ENCODE results near the gene INHBC.
"Not testable (repeated sequence)": the region's sequence is repeated elsewhere in the genome, so short reads cannot be mapped to it uniquely, and the experiment has no call there.

INHBC gene

DNA sequence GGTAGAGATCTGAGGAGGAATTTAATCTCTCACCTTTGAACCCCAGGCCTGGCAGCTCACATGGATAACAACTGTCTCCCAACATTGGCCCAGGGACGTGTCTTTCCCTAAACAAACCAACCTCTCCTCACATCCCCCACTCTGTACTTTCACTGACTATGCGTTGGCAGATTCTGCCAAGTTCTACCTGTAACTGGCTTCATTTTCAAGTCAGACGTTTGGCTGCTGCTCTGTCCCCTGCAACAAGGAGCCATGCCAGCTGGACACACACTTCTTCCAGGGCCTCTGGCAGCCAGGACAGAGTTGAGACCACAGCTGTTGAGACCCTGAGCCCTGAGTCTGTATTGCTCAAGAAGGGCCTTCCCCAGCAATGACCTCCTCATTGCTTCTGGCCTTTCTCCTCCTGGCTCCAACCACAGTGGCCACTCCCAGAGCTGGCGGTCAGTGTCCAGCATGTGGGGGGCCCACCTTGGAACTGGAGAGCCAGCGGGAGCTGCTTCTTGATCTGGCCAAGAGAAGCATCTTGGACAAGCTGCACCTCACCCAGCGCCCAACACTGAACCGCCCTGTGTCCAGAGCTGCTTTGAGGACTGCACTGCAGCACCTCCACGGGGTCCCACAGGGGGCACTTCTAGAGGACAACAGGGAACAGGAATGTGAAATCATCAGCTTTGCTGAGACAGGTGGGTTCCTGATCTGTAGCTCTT, at the start of gene INHBC:
Gene INHBC, plus strand, starts transcription at position 268 of the 707 bp plus-strand sequence. Its CDS starts 103 bp downstream, at position 371.
- no peak for DNase-seq (ENCODE audit: low spot score)

DNA sequence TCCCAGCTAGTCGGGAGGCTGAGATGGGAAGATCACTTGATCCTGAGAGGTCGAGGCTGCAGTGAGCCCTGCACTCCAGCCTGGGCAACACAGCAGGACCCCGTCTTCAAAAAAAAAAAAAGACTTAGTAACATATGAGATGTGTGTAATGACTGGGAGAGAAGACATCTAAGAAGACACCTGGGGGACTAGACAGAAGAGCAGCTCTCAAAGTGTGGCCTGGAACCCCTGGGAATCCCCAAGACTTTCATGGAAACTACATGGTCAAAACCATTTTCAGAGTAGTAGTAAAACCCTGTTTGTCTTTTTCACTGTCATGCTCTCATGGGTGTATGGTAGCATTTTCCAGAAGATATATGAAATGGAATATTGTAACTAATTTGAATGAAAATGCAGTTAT, 49.0 kb upstream of the INHBC start:
- no peak for DNase-seq (ENCODE audit: low spot score)

DNA sequence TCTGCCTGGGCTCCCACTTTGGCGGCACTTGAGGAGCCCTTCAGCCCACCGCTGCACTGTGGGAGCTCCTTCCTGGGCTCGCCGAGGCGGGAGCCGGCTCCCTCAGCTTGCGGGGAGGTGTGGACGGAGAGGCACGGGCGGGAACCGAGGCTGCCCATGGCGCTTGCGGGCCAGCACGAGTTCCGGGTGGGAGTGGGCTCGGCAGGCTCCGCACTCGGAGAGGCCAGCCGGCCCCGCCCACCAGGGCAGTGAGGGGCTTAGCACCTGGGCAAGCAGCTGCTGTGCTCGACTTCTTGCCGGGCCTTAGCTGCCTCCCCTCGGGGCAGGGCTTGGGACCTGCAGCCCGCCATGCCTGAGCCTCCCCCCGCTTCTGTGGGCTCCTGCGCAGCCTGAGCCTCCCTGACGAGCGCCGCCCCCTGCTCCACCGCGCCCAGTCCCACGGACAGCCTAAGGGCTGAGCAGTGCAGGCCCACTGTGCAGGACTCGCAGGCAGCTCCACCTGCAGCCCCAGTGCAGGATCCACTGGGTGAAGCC, 48.3 kb upstream of the INHBC start:
- DNase-seq (ENCODE audit: low spot score), result no peak

- DNase-seq (ENCODE audit: low spot score), result no peak
Measured at GRCh38 chr12:57388425-57388824, 46.2 kb upstream of the INHBC start.

GRCh38 chr12:57389033-57389432, 45.6 kb upstream of the INHBC start:
- no peak for DNase-seq (ENCODE audit: low spot score)

- no peak for DNase-seq (ENCODE audit: low spot score)
Measured at GRCh38 chr12:57390174-57390573, 44.4 kb upstream of the INHBC start.

DNA sequence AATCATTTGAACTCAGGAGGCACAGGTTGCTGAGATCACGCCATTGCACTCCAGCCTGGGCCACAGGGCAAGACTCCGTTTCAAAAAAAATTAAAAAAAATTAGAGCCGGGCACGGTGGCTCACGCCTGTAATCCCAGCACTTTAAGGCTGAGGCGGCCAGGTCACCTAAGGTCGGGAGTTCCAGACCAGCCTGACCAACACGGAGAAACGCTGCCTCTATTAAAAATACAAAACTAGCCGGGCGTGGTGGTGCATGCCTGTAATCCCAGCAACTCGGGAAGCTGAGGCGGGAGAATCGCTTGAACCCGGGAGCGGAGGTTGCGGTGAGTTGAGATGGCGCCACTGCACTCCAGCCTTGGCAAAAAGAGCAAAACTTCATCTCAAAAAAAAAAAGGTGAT, 39.5 kb upstream of the INHBC start:
- DNase-seq (ENCODE audit: low spot score), result no peak

GRCh38 chr12:57397441-57397840, 37.1 kb upstream of the INHBC start:
- no peak for DNase-seq (ENCODE audit: low spot score)

DNA sequence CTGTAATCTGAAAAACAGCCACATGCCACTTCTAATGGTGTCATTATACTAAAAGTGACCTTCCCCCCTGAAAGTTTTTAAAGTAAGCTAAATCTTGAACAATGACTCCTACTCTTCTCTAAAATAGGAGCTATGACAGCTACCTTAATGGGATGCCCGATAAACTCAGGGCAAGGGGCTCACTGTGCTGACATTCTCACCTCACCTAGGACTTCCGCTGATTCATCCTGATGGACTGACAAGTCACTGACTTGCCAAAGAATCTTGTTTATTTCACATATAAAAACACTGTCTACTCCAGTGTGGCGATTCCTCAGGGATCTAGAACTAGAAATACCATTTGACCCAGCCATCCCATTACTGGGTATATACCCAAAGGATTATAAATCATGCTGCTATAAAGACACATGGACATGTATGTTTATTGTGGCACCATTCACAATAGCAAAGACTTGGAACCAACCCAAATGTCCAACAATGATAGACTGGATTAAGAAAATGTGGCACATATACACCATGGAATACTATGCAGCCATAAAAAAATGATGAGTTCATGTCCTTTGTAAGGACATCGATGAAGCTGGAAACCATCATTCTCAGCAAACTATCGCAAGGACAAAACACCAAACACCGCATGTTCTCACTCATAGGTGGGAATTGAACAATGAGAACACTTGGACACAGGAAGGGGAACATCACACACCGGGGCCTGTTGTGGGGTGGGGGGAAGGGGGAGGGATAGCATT, 34.7 kb upstream of the INHBC start:
- not testable (repeated sequence) for DNase-seq (ENCODE audit: low spot score)

- DNase-seq (ENCODE audit: low spot score), result no peak
Measured at GRCh38 chr12:57401165-57401564, 33.4 kb upstream of the INHBC start.

DNA sequence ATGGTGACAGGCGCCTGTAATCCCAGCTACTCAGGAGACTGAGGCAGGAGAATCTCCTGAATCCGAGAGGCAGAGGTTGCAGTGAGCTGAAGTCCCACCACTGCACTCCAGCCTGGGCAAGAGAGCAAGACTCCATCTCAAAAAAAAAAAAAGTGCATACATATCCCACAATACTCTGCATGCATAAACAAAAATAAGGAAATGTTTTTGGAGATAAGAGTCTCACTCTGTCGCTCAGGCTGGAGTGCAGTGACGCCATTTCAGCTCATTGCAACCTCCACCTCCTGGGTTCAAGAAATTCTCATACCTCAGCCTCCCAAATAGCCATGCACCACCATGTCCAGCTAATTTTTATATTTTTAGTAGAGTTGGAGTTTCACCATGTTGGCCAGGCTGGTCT, 32.4 kb upstream of the INHBC start:
- DNase-seq (ENCODE audit: low spot score), result not testable (repeated sequence)

GRCh38 chr12:57404966-57405640, 29.5 kb upstream of the INHBC start:
- DNase-seq (ENCODE audit: low spot score), result no peak

GRCh38 chr12:57410534-57410933, 24.1 kb upstream of the INHBC start:
- no peak for DNase-seq (ENCODE audit: low spot score)

- DNase-seq (ENCODE audit: low spot score), result not testable (repeated sequence)
Measured at GRCh38 chr12:57414160-57414559, 20.4 kb upstream of the INHBC start.

DNA sequence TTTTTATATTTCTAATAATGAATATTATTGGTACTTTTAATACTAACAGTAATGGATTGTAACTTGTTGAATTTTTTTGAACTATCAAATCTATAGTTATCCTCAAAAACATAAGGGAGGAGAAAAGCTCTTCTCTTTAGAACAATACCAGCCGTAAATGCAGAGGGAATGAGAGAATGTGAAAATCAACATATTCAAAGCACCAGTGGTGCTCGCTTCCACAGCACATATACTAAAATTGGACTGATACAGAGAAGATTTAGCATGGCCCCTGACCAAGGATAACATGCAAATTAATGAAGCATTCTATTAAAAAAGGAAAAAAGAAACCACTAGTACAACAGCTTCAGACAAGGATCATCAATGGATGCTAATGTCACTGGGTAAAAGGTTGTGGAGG, 19.5 kb upstream of the INHBC start:
- DNase-seq (ENCODE audit: low spot score), result no peak

- DNase-seq (ENCODE audit: low spot score), result no peak
Measured at GRCh38 chr12:57416039-57416996, 18.3 kb upstream of the INHBC start.

GRCh38 chr12:57418255-57418654, 16.3 kb upstream of the INHBC start:
- no peak for DNase-seq (ENCODE audit: low spot score)

DNA sequence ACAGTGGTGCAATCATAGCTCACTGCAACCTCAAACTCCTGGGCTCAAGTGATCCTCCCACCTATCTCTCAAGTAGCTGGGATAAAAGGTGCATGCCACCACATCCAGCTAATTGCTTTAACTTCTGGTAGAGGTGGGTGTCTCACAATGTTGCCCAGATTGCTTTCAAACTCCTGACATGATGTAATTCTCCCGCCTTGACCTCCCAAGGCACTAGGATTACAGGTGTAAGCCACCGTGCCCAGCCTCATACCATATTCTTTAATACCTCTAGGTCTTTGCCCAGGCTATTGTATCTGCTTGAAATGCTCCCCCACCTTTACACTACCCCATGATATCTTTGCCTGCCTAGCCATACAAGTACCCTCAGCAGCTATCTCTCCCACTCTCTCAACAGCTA, 15.1 kb upstream of the INHBC start:
- no peak for DNase-seq (ENCODE audit: low spot score)

GRCh38 chr12:57420482-57420881, 14.1 kb upstream of the INHBC start:
- no peak for DNase-seq (ENCODE audit: low spot score)

- not testable (repeated sequence) for DNase-seq (ENCODE audit: low spot score)
Measured at GRCh38 chr12:57426948-57427347, 7.6 kb upstream of the INHBC start.

DNA sequence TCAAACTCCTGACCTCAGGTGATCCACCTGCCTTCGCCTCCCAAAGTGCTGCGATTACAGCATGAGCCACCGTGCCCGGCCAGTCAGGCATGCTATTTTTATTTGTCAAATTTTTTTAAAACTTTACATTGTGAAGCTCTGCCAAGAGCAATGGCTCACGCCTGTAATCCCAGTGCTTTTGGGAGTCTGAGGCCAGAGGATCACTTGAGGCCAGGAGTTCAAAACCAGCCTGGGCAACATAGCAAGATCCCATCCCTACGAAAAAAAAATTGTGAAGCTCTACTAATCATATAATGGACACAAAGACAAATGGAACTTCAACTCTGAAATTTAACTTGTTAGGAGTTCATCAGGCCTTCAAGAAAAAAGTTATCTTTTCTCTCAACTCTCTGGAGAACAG, 5.6 kb upstream of the INHBC start:
- DNase-seq (ENCODE audit: low spot score), result no peak

Data from putamen (tissue), 1 donor.